Left renal cortex interstitium (tissue), 4 donors: ENCODE results near the gene PAQR4. TPM values are rescaled to one million over a fixed set of nuclear protein-coding genes. Genes with fewer than 3 reads are reported as not detected.

Experiments used
- DNase-seq, 4 donors: peaks; one replicate each; pipeline ENCODE4 v3.0.0-alpha.2; 2013; ENCODE audit warnings: low read depth in 4 of 4, low spot score in 2 of 4, missing footprints in 1 of 4
- polyA plus RNA-seq, 4 donors: library from polyadenylated mRNA; unstranded; fragments of 120-200 nt; gene quantifications; one replicate each; pipeline ENCODE4 v1.2.1, GENCODE V29; 2013; ENCODE audit not compliant: insufficient read length in 4 of 4

The PAQR4 gene
- polyA plus RNA-seq, 4 donors, result 8.7 to 11.4 (median 9.9) TPM

DNA sequence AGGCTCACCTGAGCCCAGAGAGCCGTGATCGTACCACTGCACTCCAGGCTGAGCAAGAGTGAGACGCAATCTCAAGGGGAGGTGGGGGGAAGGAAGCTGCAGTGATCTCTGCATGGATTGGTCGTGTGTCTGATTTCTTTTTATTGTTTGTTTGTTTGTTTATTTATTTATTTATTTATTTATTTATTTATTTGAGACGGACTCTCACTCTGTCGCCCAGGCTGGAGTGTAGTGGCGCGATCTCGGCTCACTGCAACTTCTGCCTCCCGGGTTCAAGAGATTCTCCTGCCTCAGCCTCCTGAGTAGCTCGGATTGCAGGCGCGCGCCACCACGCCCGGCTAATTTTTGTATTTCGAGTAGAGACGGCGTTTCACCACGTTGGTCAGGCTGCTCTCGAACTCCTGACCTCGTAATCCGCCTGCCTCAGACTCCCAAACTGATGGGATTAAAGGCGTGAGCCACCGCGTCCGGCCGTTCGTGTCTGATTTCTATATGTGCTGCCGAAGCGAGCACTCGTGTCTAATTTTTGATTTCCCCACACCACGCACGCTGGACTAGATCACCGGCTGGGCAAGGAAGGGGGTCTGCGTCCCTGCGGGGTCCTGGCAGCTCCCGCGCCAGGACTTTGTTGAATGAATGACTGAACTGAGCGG, 50.6 kb downstream of the PAQR4 start:
- no peak for DNase-seq

GRCh38 chr16:3020247-3020603, 51.1 kb downstream of the PAQR4 start, which contains the start of gene TNFRSF12A:
Gene TNFRSF12A (plus strand): TSS chr16:3020368. CDS start chr16:3020398, 30 bp downstream.
- no peak for DNase-seq

DNA sequence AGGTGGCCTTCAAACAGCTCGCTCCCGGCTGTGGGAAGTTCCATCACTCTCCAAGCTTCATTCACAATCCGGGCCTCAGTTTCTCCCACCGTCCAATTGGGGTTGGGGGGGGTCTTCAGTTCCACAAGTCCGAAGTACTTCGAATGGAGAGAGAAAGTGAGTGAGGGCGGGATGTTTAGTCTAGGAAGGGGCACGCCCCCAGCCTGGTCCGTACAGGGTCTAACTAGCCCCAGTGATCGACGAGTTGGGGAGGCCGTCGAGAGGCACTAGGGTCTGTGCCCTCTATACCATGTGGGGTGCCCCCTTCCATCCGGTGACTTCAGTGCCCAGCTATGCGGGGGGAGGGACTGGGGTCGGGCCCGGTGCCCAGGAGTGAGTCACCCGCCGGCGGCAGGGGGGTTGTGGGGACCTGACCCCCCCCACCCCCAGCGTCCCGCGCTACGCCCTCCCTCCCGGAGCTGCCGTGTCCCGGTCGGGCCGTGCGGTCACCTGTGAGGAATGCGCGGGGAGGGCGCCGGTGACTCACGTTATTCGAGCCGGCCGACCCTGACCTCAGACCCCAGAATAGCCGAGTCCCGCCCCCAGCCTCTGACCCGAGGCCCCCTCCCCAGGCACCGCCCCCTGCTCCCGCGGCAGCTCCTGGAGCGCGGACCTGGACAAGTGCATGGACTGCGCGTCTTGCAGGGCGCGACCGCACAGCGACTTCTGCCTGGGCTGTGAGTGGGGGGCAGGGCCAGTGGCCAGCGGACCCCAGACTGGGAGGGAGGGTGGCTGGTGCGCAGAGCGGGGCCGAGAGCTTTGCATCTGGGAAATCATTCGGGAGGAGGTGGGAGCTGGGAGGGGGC, 51.7 kb downstream of the PAQR4 start:
- DNase-seq, result no peak

GRCh38 chr16:3021449-3022207, 52.5 kb downstream of the PAQR4 start:
- DNase-seq, result no peak

GRCh38 chr16:3022208-3022683, 53.1 kb downstream of the PAQR4 start:
- no peak for DNase-seq

GRCh38 chr16:3022684-3023414, 53.7 kb downstream of the PAQR4 start:
- no peak for DNase-seq

Other genes with a start within 250 kb of the PAQR4 start
- gene PRSS27, start 249.1 kb upstream of the PAQR4 start, polyA plus RNA-seq, result 1 to 10 TPM in 3 of 4 donors, under 1 TPM in 1; 0.92 to 2.5 (median 2.2) TPM
- gene SRRM2, start 216.7 kb upstream of the PAQR4 start, polyA plus RNA-seq, result 100 to 1,000 TPM; 392 to 919 (median 636) TPM
- gene ELOB, start 192.1 kb upstream of the PAQR4 start, polyA plus RNA-seq, result 100 to 1,000 TPM; 205 to 367 (median 263) TPM
- under 1 TPM in 3 of 4 donors, not detected in 1; 0.13 to 0.97 (median 0.46) TPM for gene PRSS33, start 181.8 kb upstream of the PAQR4 start, polyA plus RNA-seq
- gene PRSS41, start 170.9 kb upstream of the PAQR4 start, polyA plus RNA-seq, result not detected
- gene PRSS21, start 152.1 kb upstream of the PAQR4 start, polyA plus RNA-seq, result not detected
- gene ZG16B, start 139.0 kb upstream of the PAQR4 start, polyA plus RNA-seq, result 1 to 10 TPM in 1 of 4 donors, under 1 TPM in 3; 0.19 to 1.2 (median 0.61) TPM
- 10 to 100 TPM in 1 of 4 donors, 1 to 10 TPM in 3; 6.3 to 16.6 (median 8.4) TPM for gene PRSS22, start 111.2 kb upstream of the PAQR4 start, polyA plus RNA-seq
- 10 to 100 TPM; 21.9 to 38.4 (median 27.9) TPM for gene FLYWCH2, start 86.1 kb upstream of the PAQR4 start, polyA plus RNA-seq
- gene FLYWCH1, start 57.4 kb upstream of the PAQR4 start, polyA plus RNA-seq, result 10 to 100 TPM; 19.3 to 40.9 (median 25.4) TPM
- 1 to 10 TPM; 1.1 to 2.7 (median 2.3) TPM for gene KREMEN2, start 5.1 kb upstream of the PAQR4 start, polyA plus RNA-seq
- gene PKMYT1, start 11.1 kb downstream of the PAQR4 start, polyA plus RNA-seq, result 10 to 100 TPM in 3 of 4 donors, 1 to 10 TPM in 1; 9.8 to 29.0 (median 20.1) TPM
- gene CLDN9, start 43.6 kb downstream of the PAQR4 start, polyA plus RNA-seq, result 1 to 10 TPM; 2.2 to 4.8 (median 2.9) TPM
- gene CLDN6, start 48.8 kb downstream of the PAQR4 start, polyA plus RNA-seq, result 10 to 100 TPM; 32.8 to 39.4 (median 35.9) TPM
- gene TNFRSF12A, start 51.0 kb downstream of the PAQR4 start, polyA plus RNA-seq, result 10 to 100 TPM; 10.1 to 23.1 (median 16.9) TPM
- gene HCFC1R1, start 54.6 kb downstream of the PAQR4 start, polyA plus RNA-seq, result 10 to 100 TPM; 54.2 to 86.5 (median 68.9) TPM
- gene THOC6, start 54.7 kb downstream of the PAQR4 start, polyA plus RNA-seq, result 10 to 100 TPM; 28.5 to 36.4 (median 33.1) TPM
- gene BICDL2, start 67.6 kb downstream of the PAQR4 start, polyA plus RNA-seq, result 1 to 10 TPM; 1.5 to 6.9 (median 2.5) TPM
- 1 to 10 TPM in 2 of 4 donors, under 1 TPM in 2; 0.51 to 3.2 (median 1.2) TPM for gene MMP25, start 77.2 kb downstream of the PAQR4 start, polyA plus RNA-seq
- gene IL32, start 96.3 kb downstream of the PAQR4 start, polyA plus RNA-seq, result 10 to 100 TPM; 28.2 to 40.2 (median 32.9) TPM
- gene ZSCAN10, start 129.9 kb downstream of the PAQR4 start, polyA plus RNA-seq, result under 1 TPM; 0.18 to 0.49 (median 0.20) TPM
- 10 to 100 TPM; 15.7 to 22.6 (median 17.8) TPM for gene ZNF205, start 143.2 kb downstream of the PAQR4 start, polyA plus RNA-seq
- gene ZNF213, start 165.7 kb downstream of the PAQR4 start, polyA plus RNA-seq, result 10 to 100 TPM in 3 of 4 donors, 1 to 10 TPM in 1; 9.6 to 16.4 (median 15.4) TPM
- gene OR1F1, start 218.9 kb downstream of the PAQR4 start, polyA plus RNA-seq, result not detected